HG02884 (cell line): ENCODE data around the gene IBA57.

Source experiments
- ATAC-seq: cut with Tn5 transposase; IDR thresholded peaks from one replicate; pipeline ENCODE4 v1.9.1; 2021; ENCODE audit warnings: mild to moderate bottlenecking, moderate library complexity; ENCODE audit not compliant: unreplicated experiment

Gene IBA57

GRCh38 chr1:228144193-228144992 is 21.2 kb upstream of the IBA57 start:
- no peak for ATAC-seq

DNA sequence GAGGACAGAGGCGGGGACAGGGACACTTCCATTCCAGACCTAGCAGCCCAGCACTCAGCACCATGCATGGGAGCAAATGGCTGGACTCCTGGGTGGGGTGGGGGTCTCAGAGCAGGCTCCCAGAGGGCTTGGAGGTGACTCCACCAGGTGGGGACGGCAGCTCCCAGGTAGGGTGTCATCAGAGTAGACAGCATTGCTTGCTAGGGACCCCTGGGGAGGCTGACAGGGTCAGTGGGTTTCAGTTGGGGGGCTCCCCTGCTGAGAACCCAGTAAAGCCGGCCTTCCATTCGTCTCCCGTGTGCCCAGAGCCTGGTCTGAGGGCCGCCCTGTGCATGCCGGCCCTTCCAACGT is 20.6 kb upstream of the IBA57 start:
- no peak for ATAC-seq

DNA sequence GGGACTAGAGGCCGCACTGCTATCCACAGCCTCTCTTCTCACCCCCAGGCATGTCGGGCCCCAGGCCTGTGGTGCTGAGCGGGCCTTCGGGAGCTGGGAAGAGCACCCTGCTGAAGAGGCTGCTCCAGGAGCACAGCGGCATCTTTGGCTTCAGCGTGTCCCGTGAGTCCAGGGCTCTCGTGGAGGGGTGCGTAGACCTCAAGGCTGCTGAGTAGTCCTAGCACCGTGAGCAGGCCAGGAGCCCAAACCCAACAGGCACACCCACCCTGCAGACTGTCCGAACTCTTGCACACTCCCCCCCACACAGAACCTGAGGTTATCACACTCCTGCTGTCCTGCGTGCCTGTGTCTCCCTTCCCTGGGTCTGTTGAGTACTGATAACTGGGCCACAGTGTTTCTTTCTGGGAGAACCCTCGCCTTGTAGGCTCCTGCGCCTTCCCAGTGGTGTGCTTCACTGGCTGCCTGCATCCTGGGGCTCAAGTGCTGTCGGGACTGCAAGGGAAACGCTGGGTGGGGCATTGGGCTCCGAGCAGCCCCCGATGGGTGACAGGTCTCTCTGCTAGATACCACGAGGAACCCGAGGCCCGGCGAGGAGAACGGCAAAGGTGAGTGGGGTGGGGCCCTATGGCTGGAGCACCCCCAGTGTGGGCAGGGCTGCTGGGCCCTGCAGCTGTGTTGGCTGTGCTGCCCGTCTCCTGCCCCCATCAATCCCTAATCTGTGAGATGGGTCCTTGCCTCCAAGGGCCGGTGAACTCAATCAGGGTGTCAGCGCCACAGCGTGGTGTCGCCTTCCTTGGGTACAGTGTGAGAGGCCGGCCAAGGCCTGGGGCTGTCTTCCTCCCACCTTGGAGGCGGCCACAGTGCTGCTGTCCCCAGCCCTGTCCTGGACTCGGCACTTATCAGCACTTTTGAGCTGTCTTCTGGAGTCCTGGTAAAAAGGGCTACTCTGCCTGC is 19.9 kb upstream of the IBA57 start:
- ATAC-seq, result no peak

- ATAC-seq, result no peak
These were observed 19.0 kb upstream of the IBA57 start for GRCh38 chr1:228146417-228147150.

DNA sequence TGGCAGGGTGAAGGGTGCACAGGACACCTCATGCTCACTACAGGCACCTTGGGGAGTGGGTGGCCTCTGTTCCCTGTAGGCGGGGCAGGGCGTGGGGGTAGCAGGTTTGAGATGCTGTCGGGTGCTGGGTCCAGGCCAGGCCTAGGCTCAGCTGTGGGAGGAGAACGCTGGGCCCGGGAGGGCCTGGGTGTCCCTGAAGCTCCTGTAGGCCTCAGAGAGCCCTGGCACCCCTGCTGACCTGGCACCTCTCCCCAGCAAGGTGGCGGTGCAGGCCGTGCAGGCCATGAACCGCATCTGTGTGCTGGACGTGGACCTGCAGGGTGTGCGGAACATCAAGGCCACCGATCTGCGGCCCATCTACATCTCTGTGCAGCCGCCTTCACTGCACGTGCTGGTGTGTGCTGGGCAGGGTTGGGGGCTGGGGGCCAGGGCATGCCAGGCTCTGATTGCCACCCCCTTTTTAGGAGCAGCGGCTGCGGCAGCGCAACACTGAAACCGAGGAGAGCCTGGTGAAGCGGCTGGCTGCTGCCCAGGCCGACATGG is 18.4 kb upstream of the IBA57 start:
- ATAC-seq, result no peak

DNA sequence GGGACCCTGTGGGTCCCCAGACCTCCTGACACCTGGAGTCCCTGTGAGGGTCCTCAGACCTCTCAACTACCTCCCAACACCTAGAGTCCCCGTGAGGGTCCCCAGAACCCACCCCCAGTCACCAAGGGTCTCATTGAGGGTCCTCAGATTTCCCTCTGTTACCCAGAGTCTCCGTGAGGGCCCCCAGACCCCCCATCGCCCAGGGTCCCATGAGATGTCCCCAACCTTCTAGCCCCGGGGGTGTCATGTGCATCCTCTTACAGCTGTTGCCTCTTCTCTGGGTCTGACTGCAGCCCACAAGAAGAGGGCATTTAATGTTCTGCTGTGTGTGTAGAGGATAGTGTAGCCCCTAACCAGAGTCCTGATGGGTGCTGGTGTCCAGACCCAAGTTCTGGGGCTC is 17.8 kb upstream of the IBA57 start:
- ATAC-seq, result no peak

DNA sequence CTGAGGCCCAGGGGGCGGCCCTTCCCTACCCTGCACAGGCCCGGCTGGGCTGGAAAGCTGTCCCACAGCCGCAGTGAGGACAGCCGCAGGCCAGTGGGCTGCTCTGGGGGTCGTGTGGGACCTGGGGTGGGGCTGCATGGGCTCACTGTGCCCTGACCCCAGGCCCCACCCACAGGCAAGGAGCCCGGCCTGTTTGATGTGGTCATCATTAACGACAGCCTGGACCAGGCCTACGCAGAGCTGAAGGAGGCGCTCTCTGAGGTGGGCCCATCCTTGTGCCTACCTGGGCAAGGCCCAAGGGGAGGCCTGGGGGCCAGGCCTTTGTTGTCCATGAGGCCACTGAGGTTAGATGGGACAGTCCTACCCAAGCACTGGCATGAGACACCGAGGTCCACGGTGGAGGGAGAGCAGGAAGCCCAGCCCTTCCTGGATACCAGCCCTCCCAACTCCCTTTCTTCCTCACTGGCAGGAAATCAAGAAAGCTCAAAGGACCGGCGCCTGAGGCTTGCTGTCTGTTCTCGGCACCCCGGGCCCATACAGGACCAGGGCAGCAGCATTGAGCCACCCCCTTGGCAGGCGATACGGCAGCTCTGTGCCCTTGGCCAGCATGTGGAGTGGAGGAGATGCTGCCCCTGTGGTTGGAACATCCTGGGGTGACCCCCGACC is 17.3 kb upstream of the IBA57 start:
- ATAC-seq, result no peak

DNA sequence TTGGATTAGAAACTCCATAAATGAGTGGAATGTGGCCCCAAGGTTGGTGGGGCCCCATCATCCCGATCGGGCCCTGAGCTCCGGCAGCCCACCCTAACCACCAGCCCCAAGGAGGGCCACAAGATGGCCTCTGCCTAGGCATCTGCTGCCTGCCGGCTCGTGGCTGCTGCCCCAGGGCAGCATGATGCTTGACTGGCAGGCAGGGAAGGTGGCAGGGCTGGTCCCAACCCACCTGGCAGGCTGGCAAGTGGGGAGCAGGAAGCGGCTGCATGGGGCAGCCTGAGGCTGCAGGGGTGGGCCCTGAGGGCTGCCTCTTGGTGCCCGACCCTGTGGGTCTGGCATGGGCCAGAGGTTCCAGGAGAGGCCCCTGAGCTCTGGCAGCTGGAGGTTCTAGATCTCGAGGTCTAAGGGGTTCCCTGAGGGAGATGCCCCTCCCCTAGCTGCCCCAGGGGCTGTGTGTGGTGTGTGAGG is 16.6 kb upstream of the IBA57 start:
- no peak for ATAC-seq

DNA sequence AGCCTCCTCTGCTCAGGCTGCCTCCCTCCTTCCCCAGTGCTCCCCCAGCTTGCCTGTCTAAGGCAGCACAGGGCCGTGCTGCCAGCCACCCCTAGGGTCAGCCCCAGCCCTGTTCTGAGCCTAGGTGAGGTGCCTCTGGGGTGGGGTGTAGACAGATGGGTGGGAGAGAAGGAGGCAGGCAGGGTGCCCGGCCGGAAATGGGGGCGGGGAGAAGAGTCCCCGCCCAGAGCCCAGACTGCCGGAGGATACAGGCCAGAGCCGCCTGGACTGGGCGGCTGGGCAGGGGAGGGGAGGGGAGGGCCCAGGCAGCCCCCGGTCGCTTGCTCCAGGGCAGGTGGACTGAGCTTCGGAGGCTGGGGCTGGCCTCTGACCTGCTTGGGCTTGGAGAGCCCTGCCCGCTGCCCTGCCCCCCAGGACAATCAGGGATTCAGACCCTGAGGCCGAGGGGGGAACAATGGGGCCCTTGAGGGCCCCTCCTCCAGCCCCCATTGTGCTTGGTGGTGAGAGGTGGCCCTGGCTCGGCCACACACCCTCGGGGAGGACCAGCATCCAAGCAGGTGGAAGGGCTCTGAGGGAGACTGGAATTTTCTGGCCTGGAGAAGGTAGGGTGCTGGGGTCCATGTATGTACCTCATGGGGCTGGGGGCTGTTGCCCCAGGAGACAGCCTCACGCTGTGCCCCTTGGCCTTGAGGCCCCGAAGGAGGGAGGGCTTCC is 16.0 kb upstream of the IBA57 start, which contains the start of gene GJC2:
Gene GJC2, plus strand, starts transcription at position 525 of the 714 bp plus-strand sequence. CDS start 7,829 bp downstream, outside the sequence.
- no peak for ATAC-seq

DNA sequence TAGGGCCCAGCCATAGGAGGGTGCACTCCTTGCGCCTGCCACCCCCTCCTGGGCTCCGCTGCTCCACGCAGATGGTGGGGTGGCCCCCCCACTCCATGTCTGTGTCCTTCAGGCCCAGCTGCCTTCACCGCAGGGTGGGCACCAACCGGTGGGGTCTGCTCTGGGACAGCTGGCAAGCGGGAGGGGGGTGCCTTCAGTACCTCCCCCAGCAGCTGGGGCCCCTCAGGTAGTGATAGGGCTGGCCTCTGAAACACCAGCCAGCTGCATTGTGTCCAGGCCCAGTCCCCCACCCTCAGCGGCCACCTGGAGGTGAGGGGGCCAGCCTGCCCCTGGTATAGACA is 15.5 kb upstream of the IBA57 start:
- no peak for ATAC-seq

DNA sequence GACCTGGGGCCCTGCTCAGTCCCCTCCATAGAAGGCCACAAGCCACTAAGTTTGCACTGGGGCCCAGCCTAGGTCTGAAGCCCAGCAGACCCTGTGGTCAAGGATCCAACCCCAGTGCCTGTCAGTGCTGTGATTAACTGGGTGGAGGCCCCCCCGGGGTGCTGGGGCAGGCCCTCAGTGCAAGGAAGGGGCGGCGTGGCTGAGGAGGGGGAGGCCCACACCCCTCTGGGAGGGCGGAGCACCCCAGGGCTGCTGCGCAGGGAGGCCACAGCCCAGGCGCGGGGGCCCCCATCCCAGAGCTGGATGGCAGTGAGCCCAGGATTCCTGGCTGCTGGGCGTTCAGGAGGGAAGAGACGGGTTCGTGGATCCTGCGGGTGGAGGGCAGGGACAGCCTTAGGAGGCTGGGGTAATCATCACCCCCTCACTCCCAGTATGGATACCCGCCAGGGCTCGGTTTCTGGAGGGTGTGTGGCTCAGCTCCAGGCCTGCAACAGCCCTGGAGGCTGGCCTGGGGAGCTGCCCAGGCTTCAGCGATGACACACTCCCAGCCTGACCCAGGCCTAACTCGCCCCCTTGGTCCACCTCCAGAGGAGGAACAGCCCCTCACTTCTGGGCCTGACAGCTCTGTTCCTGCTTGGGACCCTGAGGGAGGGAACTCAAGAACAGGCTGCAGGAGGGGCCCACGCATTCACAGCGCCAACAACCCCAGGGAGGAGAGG is 15.0 kb upstream of the IBA57 start:
- no peak for ATAC-seq

DNA sequence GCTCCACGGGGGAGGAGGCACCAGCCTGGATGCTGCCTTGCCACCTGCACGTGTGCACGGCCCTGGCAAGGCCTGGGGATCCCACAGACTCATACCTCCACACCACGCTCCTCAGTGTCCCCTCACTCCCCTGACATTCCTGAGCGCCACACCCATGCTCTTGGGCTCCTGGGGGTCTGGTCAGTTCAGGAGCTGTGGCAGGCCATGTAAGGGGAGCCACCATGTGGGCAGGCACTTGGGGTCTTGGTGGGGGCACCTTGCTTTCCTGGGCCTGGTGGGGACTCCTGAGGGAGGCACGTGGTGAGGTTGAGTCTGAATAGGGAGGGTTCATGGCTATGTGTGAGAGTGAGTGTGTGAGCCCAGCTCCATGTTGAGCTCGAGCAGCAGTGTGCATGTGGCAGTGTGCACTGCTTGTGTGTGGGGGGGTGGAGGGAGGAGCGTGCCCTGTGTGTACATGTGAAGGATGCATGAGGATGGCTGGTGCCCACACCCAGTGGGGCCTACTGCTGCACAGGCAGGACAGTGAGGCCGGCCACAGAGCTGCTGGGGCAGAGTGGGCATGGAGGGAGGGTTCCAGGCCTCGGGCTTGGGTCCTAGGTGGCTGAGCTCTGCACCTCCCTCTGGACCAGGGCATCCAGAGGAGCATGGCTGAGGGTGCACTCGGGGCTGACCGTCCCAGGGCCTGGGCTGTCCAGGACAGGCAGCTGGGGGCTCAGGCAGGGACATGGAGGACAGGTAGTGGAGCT is 14.3 kb upstream of the IBA57 start:
- ATAC-seq, result no peak

DNA sequence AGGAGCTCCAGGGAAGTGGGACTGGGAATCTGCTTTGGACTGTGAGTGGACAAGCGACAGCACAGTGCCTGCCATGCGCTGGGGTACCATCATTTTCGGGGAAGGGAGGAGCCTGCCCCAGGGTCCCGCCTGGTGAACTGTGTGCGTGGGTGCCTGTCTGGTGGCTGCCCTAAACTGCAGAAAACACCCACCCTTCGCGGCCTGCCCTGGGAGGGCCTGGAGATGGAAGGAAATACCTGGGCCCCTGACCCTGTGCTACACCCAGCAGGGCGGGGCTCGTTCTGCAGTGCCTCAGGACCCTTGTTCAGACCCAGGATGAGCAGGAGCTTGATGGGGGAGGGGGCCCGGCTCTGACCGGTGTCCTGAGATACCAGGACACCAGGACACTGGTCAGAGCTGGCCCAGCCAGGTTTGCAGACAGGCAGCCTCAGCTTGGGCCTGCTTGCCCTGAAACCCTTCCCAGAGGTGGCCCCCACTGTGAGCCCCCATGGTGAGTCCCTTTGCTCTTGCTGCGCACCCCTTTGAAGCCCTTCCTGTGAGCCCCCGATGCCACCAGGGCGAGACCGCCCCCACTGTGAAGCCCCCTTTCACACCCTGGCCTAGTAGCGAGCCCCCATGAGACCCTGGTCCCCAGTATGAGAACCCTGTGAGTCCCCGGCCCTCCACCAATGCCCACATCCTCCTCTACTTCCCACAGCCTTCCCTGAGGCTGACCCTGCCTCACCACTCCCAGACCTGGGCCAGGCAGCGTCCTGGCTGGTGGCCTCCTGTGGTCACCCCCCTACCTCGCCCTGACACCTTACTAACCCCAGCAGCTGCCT is 13.3 kb upstream of the IBA57 start:
- no peak for ATAC-seq

DNA sequence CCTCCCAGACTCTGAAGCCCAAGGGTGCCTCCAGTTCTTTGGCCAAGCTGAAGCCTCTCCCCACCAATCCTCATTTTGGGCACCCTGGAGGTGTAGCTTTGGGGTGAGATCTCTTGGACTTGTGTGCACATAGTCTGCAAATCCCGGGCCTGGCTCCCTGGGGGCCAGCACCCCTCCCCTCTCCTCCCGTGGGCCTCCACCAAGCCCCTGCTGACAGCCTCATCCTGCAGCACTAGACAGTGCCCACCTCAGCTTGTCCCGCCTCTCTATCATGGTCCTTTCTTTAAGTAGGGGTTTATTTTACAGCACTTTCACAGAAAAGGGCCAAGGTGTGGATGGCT is 12.7 kb upstream of the IBA57 start:
- ATAC-seq, result no peak

GRCh38 chr1:228154021-228154669 is 11.5 kb upstream of the IBA57 start:
- no peak for ATAC-seq

- ATAC-seq, result no peak
These were observed 10.7 kb upstream of the IBA57 start for GRCh38 chr1:228154670-228155571.
